SIG-M5 (cell line): ENCODE data around the gene SMIM36.
"Not testable (repeated sequence)": the region's sequence is repeated elsewhere in the genome, so short reads cannot be mapped to it uniquely, and the experiment has no call there.

Source experiments
- DNase-seq: peaks from one replicate; lab custom pipeline; 2025; lab: John Stamatoyannopoulos, UW

The SMIM36 gene

GRCh38 chr17:55413825-55414489 is 97.3 kb downstream of the SMIM36 start:
- no peak for DNase-seq

DNA sequence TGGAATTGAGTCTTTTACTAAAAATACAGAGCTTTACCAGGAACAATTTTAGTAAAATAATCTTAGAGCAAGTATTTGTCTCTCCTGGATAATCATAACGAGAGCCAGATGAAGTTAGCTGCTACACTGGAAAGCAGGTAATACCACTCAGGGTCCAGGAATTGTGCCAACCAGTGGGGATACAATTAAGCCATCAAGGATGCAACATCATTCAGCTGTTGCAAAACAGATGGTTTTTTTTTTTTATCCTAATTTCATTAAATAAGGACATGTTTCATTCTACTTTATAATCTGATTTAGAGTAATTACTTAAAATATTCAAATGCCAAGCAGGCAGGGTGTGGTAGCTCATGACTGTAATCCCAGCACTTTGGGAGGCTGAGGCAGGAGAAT is 99.8 kb downstream of the SMIM36 start:
- no peak for DNase-seq

GRCh38 chr17:55410722-55411462 is 100.4 kb downstream of the SMIM36 start:
- DNase-seq = no peak

DNA sequence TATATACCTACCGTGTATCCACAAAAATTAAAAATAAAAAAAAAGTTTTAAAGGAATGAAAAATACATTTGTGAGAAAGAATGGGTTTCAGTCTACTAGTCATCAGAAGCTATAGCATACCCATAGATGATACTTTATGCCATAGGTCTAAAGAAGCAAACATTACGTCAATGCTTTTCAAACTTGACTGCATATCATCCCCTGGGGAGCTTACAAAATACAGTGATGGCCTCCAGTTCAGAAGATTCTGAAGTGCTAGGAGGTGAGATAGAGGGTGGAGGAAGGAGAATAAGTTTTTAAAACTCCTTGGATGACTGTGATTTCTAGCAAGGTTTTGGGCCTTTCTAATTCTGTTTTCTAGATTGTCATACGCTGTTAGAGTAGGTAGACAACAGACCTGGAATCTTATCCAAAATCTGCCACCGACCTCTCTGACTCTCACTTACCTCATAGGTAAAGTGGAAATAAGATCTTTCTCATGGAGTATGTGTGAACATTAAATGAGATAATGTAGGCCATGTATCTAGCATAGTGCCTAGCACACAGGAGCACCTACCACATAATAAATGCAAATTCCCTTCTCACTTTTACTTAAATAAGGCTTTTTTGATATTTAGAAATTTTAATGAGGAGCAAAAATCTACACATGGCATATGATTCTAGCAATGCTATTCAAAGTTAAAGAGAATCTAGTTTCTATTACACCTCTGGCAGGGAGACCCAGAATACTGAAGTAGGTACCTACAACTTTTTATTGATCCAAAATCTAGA is 102.0 kb downstream of the SMIM36 start:
- no peak for DNase-seq

GRCh38 chr17:55407641-55408566 is 103.3 kb downstream of the SMIM36 start:
- DNase-seq = no peak

DNA sequence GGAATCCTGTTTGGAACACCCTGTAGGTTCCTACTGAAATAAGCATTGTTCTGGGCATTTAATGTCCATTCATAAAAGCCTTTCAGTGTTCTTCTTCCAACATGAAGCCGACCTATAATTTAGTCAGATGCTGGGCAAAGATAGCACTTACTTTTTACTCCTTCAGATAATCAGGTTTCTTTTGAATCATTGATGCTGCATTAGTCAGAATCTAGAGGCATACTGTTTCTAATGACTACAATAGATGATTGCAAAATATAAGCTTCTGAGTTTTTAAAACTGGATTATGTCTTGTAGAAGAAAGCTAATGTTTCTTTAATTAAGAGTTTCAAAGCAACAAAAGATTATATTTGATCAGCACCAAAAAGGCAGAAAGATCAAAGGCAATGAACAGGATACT is 105.7 kb downstream of the SMIM36 start:
- DNase-seq = no peak

DNA sequence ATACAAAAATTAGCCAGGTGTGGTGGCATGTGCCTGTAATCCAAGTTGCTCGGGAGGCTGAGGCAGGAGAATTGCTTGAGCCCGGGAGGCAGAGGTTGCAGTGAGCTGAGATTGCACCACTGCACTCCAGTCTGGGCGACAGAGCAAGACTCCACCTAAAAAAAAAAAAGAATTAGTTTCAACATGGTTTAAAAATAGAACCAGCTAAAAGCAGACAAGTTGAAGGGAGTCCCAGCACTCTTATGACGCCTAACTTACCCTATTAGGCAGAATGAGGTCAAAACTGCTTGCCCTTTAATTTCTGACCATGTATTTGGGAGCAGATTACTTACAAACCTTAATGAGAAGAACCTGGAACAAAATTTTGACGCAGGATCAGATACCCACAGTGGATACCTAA is 107.1 kb downstream of the SMIM36 start:
- not testable (repeated sequence) for DNase-seq

GRCh38 chr17:55402374-55402773 is 108.9 kb downstream of the SMIM36 start:
- DNase-seq = no peak
